HepG2 (cell line): Measurements from ENCODE around the gene SF3B6. TPM values are rescaled to one million over a fixed set of nuclear protein-coding genes. Genes with fewer than 3 reads are reported as not detected.

Experiments used
- AGO1 ChIP-seq: fragments of 200-400 bp; formaldehyde crosslinking; IDR thresholded peaks from 2 replicates; pipeline ENCODE4 v1.6.1; 2017; ENCODE audit warnings: mild to moderate bottlenecking, low read depth, low read length, moderate library complexity; ENCODE audit not compliant: poor library complexity, severe bottlenecking
- BRD4 ChIP-seq: sonication (generic); formaldehyde crosslinking; IDR thresholded peaks from 2 replicates; pipeline ENCODE4 v1.4.0; 2020; ENCODE audit warnings: missing genetic modification reagents
- GATAD2A ChIP-seq: IDR thresholded peaks from 2 replicates; pipeline ENCODE4 v1.6.1; 2016
- HCFC1 ChIP-seq: fragments of 150-350 bp; IDR thresholded peaks from 2 replicates; pipeline ENCODE4 v1.6.1; 2014; ENCODE audit warnings: low read depth, low read length
- KLF16 ChIP-seq, 2 experiments: sonication (generic) in 1 of 2; formaldehyde crosslinking in 1 of 2; IDR thresholded peaks; 2 replicates each; pipeline versions ENCODE4 v1.6.1 to v1.8.0; 2016 to 2023; ENCODE audit warnings: missing genetic modification reagents in 2 of 2, missing compliant biosample characterization in 1 of 2
- NFE2L2 ChIP-seq: fragments of 150-350 bp; IDR thresholded peaks from 2 replicates; pipeline ENCODE4 v1.6.1; 2014; ENCODE audit warnings: low read length
- NR2C2 ChIP-seq: sonication (generic); formaldehyde crosslinking; IDR thresholded peaks from 2 replicates; pipeline ENCODE4 v1.4.0; 2020; ENCODE audit warnings: missing genetic modification reagents, mild to moderate bottlenecking, moderate library complexity, borderline replicate concordance
- PAWR ChIP-seq: sonication (generic); formaldehyde crosslinking; IDR thresholded peaks from 2 replicates; pipeline ENCODE4 v1.4.0; 2020; ENCODE audit warnings: missing genetic modification reagents, mild to moderate bottlenecking, borderline replicate concordance
- RARG ChIP-seq: sonication (generic); formaldehyde crosslinking; IDR thresholded peaks from 2 replicates; pipeline ENCODE4 v1.4.0; 2020; ENCODE audit warnings: low read depth, mild to moderate bottlenecking, missing genetic modification reagents
- RCOR2 ChIP-seq: IDR thresholded peaks from 2 replicates; pipeline ENCODE4 v1.6.1; 2016; ENCODE audit warnings: missing biosample characterization, missing genetic modification reagents
- RFX5 ChIP-seq: IDR thresholded peaks from 2 replicates; pipeline ENCODE4 v1.6.1; 2011; ENCODE audit warnings: low read depth, low read length, improper control_type of control experiment
- ZBTB21 ChIP-seq: sonication (generic); formaldehyde crosslinking; IDR thresholded peaks from 2 replicates; pipeline ENCODE4 v1.4.0; 2020; ENCODE audit warnings: missing genetic modification reagents
- ZBTB7B ChIP-seq: sonication (generic); formaldehyde crosslinking; IDR thresholded peaks from 2 replicates; pipeline ENCODE4 v1.4.0; 2020; ENCODE audit warnings: missing genetic modification reagents
- ZEB1 ChIP-seq: IDR thresholded peaks from 2 replicates; pipeline ENCODE4 v1.6.1; 2012; ENCODE audit warnings: mild to moderate bottlenecking, low read depth, inconsistent platforms; ENCODE audit not compliant: insufficient replicate concordance
- ZNF224 ChIP-seq: sonication (generic); formaldehyde crosslinking; IDR thresholded peaks from 2 replicates; pipeline ENCODE4 v1.5.0; 2020; ENCODE audit warnings: mild to moderate bottlenecking, missing genetic modification reagents
- ZNF33A ChIP-seq: sonication (generic); formaldehyde crosslinking; IDR thresholded peaks from 2 replicates; pipeline ENCODE4 v1.5.1; 2020; ENCODE audit warnings: missing genetic modification reagents, mild to moderate bottlenecking, moderate library complexity, borderline replicate concordance
- ZNF460 ChIP-seq: sonication (generic); formaldehyde crosslinking; IDR thresholded peaks from 2 replicates; pipeline ENCODE4 v1.5.1; 2020; ENCODE audit warnings: missing genetic modification reagents, mild to moderate bottlenecking, borderline replicate concordance
- ZNF557 ChIP-seq: sonication (generic); formaldehyde crosslinking; IDR thresholded peaks from 2 replicates; pipeline ENCODE4 v1.4.0; 2020; ENCODE audit warnings: missing genetic modification reagents
- polyA plus RNA-seq, 8 experiments: library from polyadenylated mRNA; depleted of rRNA in 3 of 8; stranded (reverse) in 7 of 8; unstranded in 1 of 8; fragments of >200 nt; fragmentation: Illumina TruSeq in 4 of 8; extraction: Trizol in 4 of 8; gene quantifications; 2 replicates each; pipeline versions ENCODE4 v1.2.1 to v1.2.3, GENCODE V29; 2011 to 2016; ENCODE audit warnings: low read depth in 4 of 8, missing spikeins in 1 of 8, mixed read lengths in 1 of 8; ENCODE audit not compliant: insufficient read depth in 1 of 8
- total RNA-seq, 5 experiments: library from RNA; depleted of rRNA; stranded (reverse); fragments of >200 nt; fragmentation: Illumina TruSeq; extraction: Trizol; gene quantifications; 2 replicates each; pipeline ENCODE4 v1.2.3, GENCODE V29; 2016; ENCODE audit warnings: low read depth in 1 of 5
- TF ChIP-seq, protein P1 (sequence below): sonication (generic); formaldehyde crosslinking; IDR thresholded peaks from 2 replicates; pipeline ENCODE4 v1.4.0; 2020; ENCODE audit warnings: mild to moderate bottlenecking, missing genetic modification reagents
- TF ChIP-seq, protein P2 (sequence below): sonication (generic); formaldehyde crosslinking; IDR thresholded peaks from 2 replicates; pipeline ENCODE4 v1.8.0; 2023; ENCODE audit warnings: mild to moderate bottlenecking, missing genetic modification reagents
- TF ChIP-seq, protein P3 (sequence below): sonication (generic); formaldehyde crosslinking; IDR thresholded peaks from 2 replicates; pipeline ENCODE4 v1.4.0; 2020; ENCODE audit warnings: missing genetic modification reagents
- TF ChIP-seq, protein P4 (sequence below): sonication (generic); formaldehyde crosslinking; IDR thresholded peaks from 2 replicates; pipeline ENCODE4 v1.5.0; 2020; ENCODE audit warnings: missing genetic modification reagents

The SF3B6 gene
- total and polyA plus RNA-seq, 2 of the 13 experiments (the other 11 are each of a cell fraction or from before 2014, with no cell fraction given): 177 to 182 TPM

DNA sequence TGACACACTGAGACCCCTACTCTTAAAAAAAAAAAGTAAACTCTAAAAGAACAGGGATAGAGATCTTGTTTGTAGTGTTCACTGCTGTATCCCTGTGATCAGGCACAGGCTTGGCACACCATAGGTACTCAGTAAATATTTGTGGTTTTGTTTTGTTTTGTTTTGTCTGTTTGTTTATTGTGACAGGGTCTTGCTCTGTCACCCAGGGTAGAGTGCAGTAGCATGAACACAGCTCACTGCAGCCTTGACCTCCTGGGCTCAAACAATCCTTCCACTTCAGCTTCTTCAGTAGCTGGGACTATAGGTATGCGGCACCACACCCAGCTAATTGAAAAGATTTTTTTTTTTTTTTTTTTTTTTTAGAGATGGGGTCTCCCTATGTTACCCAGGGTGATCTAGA, 23.2 kb downstream of the SF3B6 start (continued):
- TF ChIP-seq, protein P1, sequence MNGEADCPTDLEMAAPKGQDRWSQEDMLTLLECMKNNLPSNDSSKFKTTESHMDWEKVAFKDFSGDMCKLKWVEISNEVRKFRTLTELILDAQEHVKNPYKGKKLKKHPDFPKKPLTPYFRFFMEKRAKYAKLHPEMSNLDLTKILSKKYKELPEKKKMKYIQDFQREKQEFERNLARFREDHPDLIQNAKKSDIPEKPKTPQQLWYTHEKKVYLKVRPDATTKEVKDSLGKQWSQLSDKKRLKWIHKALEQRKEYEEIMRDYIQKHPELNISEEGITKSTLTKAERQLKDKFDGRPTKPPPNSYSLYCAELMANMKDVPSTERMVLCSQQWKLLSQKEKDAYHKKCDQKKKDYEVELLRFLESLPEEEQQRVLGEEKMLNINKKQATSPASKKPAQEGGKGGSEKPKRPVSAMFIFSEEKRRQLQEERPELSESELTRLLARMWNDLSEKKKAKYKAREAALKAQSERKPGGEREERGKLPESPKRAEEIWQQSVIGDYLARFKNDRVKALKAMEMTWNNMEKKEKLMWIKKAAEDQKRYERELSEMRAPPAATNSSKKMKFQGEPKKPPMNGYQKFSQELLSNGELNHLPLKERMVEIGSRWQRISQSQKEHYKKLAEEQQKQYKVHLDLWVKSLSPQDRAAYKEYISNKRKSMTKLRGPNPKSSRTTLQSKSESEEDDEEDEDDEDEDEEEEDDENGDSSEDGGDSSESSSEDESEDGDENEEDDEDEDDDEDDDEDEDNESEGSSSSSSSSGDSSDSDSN (CRISPR knock-in tag): no peak
- TF ChIP-seq NFE2L2 (0 out of 2 replicates have a peak, but pooled peaks have one; percentile 27), AGO1 (no peak), RFX5 (no peak), RCOR2 (CRISPR knock-in tag) (no peak), HCFC1 (no peak), BRD4 (CRISPR knock-in tag) (no peak), ZNF33A (no peak), ZNF557 (CRISPR knock-in tag) (no peak), NR2C2 (CRISPR knock-in tag) (peak; percentile 35; the same call in 1 of the 2 replicates), ZEB1 (no peak), ZNF460 (CRISPR knock-in tag) (no peak), GATAD2A (CRISPR knock-in tag) (peak; percentile 70; the same call in 1 of the 2 replicates), KLF16 (CRISPR knock-in tag; IDR thresholded peaks at IDR 0.05) (no peak), ZBTB21 (no peak), ZNF224 (no peak), ZBTB7B (CRISPR knock-in tag) (no peak), PAWR (CRISPR knock-in tag) (no peak), RARG (CRISPR knock-in tag) (no peak)
- TF ChIP-seq, protein P2, sequence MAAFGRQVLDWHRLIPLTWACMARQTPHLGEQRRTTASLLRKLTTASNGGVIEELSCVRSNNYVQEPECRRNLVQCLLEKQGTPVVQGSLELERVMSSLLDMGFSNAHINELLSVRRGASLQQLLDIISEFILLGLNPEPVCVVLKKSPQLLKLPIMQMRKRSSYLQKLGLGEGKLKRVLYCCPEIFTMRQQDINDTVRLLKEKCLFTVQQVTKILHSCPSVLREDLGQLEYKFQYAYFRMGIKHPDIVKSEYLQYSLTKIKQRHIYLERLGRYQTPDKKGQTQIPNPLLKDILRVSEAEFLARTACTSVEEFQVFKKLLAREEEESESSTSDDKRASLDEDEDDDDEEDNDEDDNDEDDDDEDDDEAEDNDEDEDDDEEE: no peak
- TF ChIP-seq, protein P3, sequence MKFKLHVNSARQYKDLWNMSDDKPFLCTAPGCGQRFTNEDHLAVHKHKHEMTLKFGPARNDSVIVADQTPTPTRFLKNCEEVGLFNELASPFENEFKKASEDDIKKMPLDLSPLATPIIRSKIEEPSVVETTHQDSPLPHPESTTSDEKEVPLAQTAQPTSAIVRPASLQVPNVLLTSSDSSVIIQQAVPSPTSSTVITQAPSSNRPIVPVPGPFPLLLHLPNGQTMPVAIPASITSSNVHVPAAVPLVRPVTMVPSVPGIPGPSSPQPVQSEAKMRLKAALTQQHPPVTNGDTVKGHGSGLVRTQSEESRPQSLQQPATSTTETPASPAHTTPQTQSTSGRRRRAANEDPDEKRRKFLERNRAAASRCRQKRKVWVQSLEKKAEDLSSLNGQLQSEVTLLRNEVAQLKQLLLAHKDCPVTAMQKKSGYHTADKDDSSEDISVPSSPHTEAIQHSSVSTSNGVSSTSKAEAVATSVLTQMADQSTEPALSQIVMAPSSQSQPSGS (CRISPR knock-in tag): no peak
- TF ChIP-seq, protein P4, sequence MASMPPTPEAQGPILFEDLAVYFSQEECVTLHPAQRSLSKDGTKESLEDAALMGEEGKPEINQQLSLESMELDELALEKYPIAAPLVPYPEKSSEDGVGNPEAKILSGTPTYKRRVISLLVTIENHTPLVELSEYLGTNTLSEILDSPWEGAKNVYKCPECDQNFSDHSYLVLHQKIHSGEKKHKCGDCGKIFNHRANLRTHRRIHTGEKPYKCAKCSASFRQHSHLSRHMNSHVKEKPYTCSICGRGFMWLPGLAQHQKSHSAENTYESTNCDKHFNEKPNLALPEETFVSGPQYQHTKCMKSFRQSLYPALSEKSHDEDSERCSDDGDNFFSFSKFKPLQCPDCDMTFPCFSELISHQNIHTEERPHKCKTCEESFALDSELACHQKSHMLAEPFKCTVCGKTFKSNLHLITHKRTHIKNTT (CRISPR knock-in tag): no peak
